CD4-positive, alpha-beta memory T cell (primary cell): ENCODE data around the gene BFAR. TPM values are rescaled to one million over a fixed set of nuclear protein-coding genes. Genes with fewer than 3 reads are reported as not detected.
"Not testable (repeated sequence)": the region's sequence is repeated elsewhere in the genome, so short reads cannot be mapped to it uniquely, and the experiment has no call there.

Experiments
- CTCF ChIA-PET: fragments of 350-600 bp; sonication (Branson Sonifier 250); formaldehyde crosslinking; loops from one replicate; lab custom pipeline; 2021; ENCODE audit warnings: inconsistent platforms; ENCODE audit not compliant: partially characterized antibody; lab: Charles Lee
- POLR2A ChIA-PET: fragments of 350-600 bp; sonication (Branson Sonifier 250); formaldehyde crosslinking; loops from one replicate; lab custom pipeline; 2021; ENCODE audit not compliant: partially characterized antibody; lab: Charles Lee
- DNase-seq, 5 donors: peaks; one replicate each; pipeline versions ENCODE4 v3.0.0 to v3.0.0-alpha.2; 2020 to 2022; ENCODE audit warnings: mixed read lengths in 1 of 5
- H3K27ac ChIP-seq: one replicate; pipeline ENCODE4 v1.7.0; 2013; ENCODE audit warnings: low read depth, low read length
- H3K27me3 ChIP-seq: 2 replicates; pipeline ENCODE4 v1.7.0; 2013; ENCODE audit warnings: mild to moderate bottlenecking, low read length, moderate library complexity; ENCODE audit not compliant: insufficient read depth
- H3K36me3 ChIP-seq: 2 replicates; pipeline ENCODE4 v1.7.0; 2013; ENCODE audit warnings: mild to moderate bottlenecking, low read length, moderate library complexity; ENCODE audit not compliant: insufficient read depth
- H3K4me1 ChIP-seq: 2 replicates; pipeline ENCODE4 v1.7.0; 2013; ENCODE audit warnings: mild to moderate bottlenecking, low read length, moderate library complexity; ENCODE audit not compliant: insufficient read depth
- H3K4me3 ChIP-seq, 2 donors: one replicate each; pipeline ENCODE4 v1.7.0; 2013; ENCODE audit warnings: low read length in 2 of 2, mild to moderate bottlenecking in 1 of 2
- H3K9me3 ChIP-seq, 2 donors: one replicate each; pipeline ENCODE4 v1.7.0; 2013; ENCODE audit warnings: low read length in 2 of 2, control low read depth in 1 of 2; ENCODE audit not compliant: control insufficient read depth in 1 of 2
- H3K27ac Mint-ChIP-seq, 7 donors: one replicate each; pipeline ENCODE4 v1.8.0; 2020 to 2021; ENCODE audit warnings: mixed read lengths in 7 of 7, mild to moderate bottlenecking in 6 of 7, inconsistent platforms in 3 of 7, moderate library complexity in 3 of 7
- H3K27me3 Mint-ChIP-seq, 2 donors: one replicate each; pipeline ENCODE4 v1.8.0; 2020 to 2021; ENCODE audit warnings: mixed read lengths in 2 of 2
- H3K36me3 Mint-ChIP-seq, 2 donors: one replicate each; pipeline ENCODE4 v1.8.0; 2020 to 2021; ENCODE audit warnings: mixed read lengths in 2 of 2, inconsistent platforms in 1 of 2, mild to moderate bottlenecking in 1 of 2
- H3K4me1 Mint-ChIP-seq, 4 donors: one replicate each; pipeline ENCODE4 v1.8.0; 2020 to 2021; ENCODE audit warnings: mixed read lengths in 4 of 4, mild to moderate bottlenecking in 1 of 4
- H3K4me3 Mint-ChIP-seq, 8 donors: one replicate each; pipeline ENCODE4 v1.8.0; 2020 to 2021; ENCODE audit warnings: mixed read lengths in 8 of 8, mild to moderate bottlenecking in 7 of 8, moderate library complexity in 6 of 8, inconsistent platforms in 3 of 8
- H3K9me3 Mint-ChIP-seq, 8 donors: one replicate each; pipeline ENCODE4 v1.8.0; 2020 to 2021; ENCODE audit warnings: mixed read lengths in 8 of 8, mild to moderate bottlenecking in 5 of 8, inconsistent platforms in 3 of 8, moderate library complexity in 1 of 8
- intact Hi-C: fragments of 100-400 bp; cut with micrococcal nuclease; formaldehyde crosslinking; loops from one replicate; pipeline ENCODE4 v1.15.1; 2023
- polyA plus RNA-seq, 2 donors: library from polyadenylated mRNA; unstranded; fragments of 300-500 nt; fragmentation: Illumina TruSeq; gene quantifications; one replicate each; pipeline ENCODE4 v1.2.3, GENCODE V29; 2021
- total RNA-seq, 2 experiments: library from RNA; stranded (reverse); gene quantifications; one replicate each; pipeline ENCODE4 v1.2.3, GENCODE V29; 2021

BFAR gene
- total and polyA plus RNA-seq, 4 experiments from 2014 or later: 31.2 to 79.6 (median 62.8) TPM

DNA sequence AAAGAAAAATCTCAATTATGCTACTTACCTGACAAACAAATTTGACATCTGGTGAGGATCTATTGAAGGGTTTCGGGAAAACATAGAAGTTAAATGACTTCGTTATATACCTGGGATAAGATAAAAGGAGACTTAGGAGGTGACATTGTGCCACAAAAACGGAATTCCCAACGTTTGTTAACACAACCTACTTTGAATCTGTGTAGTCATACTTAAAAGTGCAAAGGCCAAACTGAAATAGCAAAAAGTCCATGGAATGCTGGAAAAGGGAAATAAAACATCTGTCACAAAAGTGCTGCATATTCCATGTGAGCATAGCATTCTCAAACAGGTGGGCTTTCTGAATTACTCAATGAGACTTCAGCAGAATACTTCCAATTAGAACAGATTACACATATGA is 5.7 kb upstream of the BFAR start:
- peaks cover 37% of the 10 kb centered on the region for H3K4me1 ChIP-seq
- H3K36me3 ChIP-seq: peaks cover 4% of the 10 kb centered on the region
- peaks cover 18 to 44% (median 30%) of the 10 kb centered on the region in 4 donors for H3K4me1 Mint-ChIP-seq
- H3K27me3 Mint-ChIP-seq: no peaks in the 10 kb centered on the region
- no peak for DNase-seq
- ChIA-PET POLR2A (no interaction called here), CTCF (no interaction called here)
- no peaks in the 10 kb centered on the region for H3K9me3 ChIP-seq
- peak overlapping the region in 2 of 7 donors; percentile 46 to 50 for H3K27ac Mint-ChIP-seq
- intact Hi-C loops: no loop called here
- H3K27me3 ChIP-seq: no peaks in the 10 kb centered on the region
- no peak overlapping the region for H3K4me3 ChIP-seq
- H3K4me3 Mint-ChIP-seq: peak overlapping the region in 1 of 8 donors; percentile 7
- H3K27ac ChIP-seq: no peak overlapping the region
- peaks cover 32 to 52% of the 10 kb centered on the region in 2 donors for H3K36me3 Mint-ChIP-seq
- H3K9me3 Mint-ChIP-seq: peaks cover 0 to 3% (median 0%) of the 10 kb centered on the region in 8 donors

DNA sequence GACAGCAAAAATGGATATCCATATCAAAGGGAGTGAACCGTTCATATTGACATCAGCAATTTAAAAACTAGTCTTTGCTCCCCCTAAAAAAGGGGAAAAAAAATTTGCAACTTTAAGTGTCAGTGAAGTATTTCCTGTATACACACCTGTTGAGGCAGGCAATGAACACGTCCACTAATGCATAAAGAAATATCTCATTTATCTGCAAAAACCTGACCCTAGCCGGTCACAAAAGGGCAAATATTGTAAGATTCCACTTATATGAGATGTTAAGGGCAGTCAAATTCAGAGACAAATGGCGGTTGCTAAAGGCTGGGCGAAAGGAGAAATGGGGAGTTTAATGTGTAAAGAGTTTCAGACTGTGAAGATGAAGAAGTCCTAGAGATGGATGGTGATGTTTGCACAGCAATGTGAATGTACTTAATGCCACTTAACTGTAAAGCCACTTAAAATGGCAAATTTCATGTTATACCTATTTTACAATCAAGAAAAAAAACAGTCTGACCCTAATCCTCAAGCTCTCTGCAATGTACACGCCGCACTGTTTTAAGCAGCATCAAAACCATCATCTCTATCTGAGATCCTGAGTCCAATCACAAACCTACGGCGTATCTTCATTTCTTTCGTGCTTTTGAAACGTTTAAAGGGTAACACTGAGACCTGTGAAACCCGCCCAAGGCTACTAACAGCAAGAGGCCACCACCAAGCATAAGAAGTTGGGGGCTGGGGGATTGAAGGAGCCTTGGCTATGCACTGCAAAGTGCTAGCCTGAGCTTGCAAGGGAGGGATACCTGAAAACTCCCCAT is 3.7 kb upstream of the BFAR start:
- POLR2A ChIA-PET: interaction anchor here (1.5 to 1.6 kb wide), 3 partner anchors 13 to 42 kb away, joined by 3 to 5 read pairs (median 3); no protein-coding TSS in a partner anchor
- peak in 1 of 5 donors; percentile 23 for DNase-seq
- peaks cover 0 to 3% (median 0%) of the 10 kb centered on the region in 8 donors for H3K9me3 Mint-ChIP-seq
- H3K4me3 Mint-ChIP-seq: peak overlapping the region; percentile 80 to 97 (median 94)
- intact Hi-C loops: no loop called here
- CTCF ChIA-PET: interaction anchor here (1.5 kb wide), 1 partner anchor 709 kb away, joined by 3 read pairs; the partner anchor contains the start of gene ERCC4
- peaks cover 43% of the 10 kb centered on the region for H3K4me1 ChIP-seq
- H3K27me3 ChIP-seq: no peaks in the 10 kb centered on the region
- peaks cover 4% of the 10 kb centered on the region for H3K36me3 ChIP-seq
- peaks cover 20 to 57% (median 38%) of the 10 kb centered on the region in 4 donors for H3K4me1 Mint-ChIP-seq
- peaks cover 22 to 50% of the 10 kb centered on the region in 2 donors for H3K36me3 Mint-ChIP-seq
- H3K27ac ChIP-seq: peak overlapping the region; percentile 89
- H3K4me3 ChIP-seq: peak overlapping the region; percentile 71 to 81
- H3K9me3 ChIP-seq: no peaks in the 10 kb centered on the region
- peak overlapping the region; percentile 87 to 100 (median 98) for H3K27ac Mint-ChIP-seq
- no peaks in the 10 kb centered on the region for H3K27me3 Mint-ChIP-seq

- Histone ChIP-seq H3K36me3 (peaks cover under 1% of the 10 kb centered on the region), H3K27me3 (no peaks in the 10 kb centered on the region), H3K9me3 (no peaks in the 10 kb centered on the region), H3K4me1 (peaks cover 48% of the 10 kb centered on the region), H3K27ac (peak overlapping the region; percentile 89), H3K4me3 (peak overlapping the region; percentile 71 to 81)
- intact Hi-C loops: no loop called here
- CTCF ChIA-PET: interaction anchor here (1.5 kb wide), 1 partner anchor 710 kb away, joined by 3 read pairs; the partner anchor contains the start of gene ERCC4
- Mint-ChIP-seq H3K27me3 (no peaks in the 10 kb centered on the region), H3K9me3 (peaks cover 0 to 3% (median 0%) of the 10 kb centered on the region in 8 donors), H3K27ac (peak overlapping the region; percentile 87 to 100 (median 98)), H3K4me3 (peak overlapping the region; percentile 80 to 97 (median 94)), H3K4me1 (peaks cover 25 to 60% (median 43%) of the 10 kb centered on the region in 4 donors), H3K36me3 (peaks cover 17 to 46% of the 10 kb centered on the region in 2 donors)
- POLR2A ChIA-PET: interaction anchor here (1.0 to 1.6 kb wide), 4 partner anchors 12 to 63 kb away, joined by 3 to 5 read pairs (median 3); no protein-coding TSS in a partner anchor
- DNase-seq: peak in 1 of 5 donors; percentile 38
Measured at GRCh38 chr16:14629612-14629918, 3.2 kb upstream of the BFAR start.

- DNase-seq: peak; percentile 98
- H3K27ac ChIP-seq: peak within 1 kb of the TSS; percentile 89
- intact Hi-C loops: loop anchor here (1.0 to 10.0 kb wide), 3 partner anchors 345 to 705 kb away; partner anchors contain the start of genes ERCC4 and RRN3
- peaks cover 0 to 3% (median 0%) of the 10 kb centered on the region in 8 donors for H3K9me3 Mint-ChIP-seq
- no peaks in the 10 kb centered on the region for H3K36me3 ChIP-seq
- H3K27ac Mint-ChIP-seq: peak within 1 kb of the TSS; percentile 87 to 100 (median 99)
- H3K9me3 ChIP-seq: no peaks in the 10 kb centered on the region
- CTCF ChIA-PET: interaction anchor here (0.7 to 1.5 kb wide), 2 partner anchors 12 to 710 kb away, joined by 3 read pairs; partner anchors contain the start of gene ERCC4
- POLR2A ChIA-PET: interaction anchor here (0.7 to 1.6 kb wide), 7 partner anchors 12 to 710 kb away, joined by 3 to 9 read pairs (median 3); partner anchors contain the start of gene ERCC4
- H3K27me3 ChIP-seq: no peaks in the 10 kb centered on the region
- peaks cover 53% of the 10 kb centered on the region for H3K4me1 ChIP-seq
- peaks cover 17 to 43% of the 10 kb centered on the region in 2 donors for H3K36me3 Mint-ChIP-seq
- H3K4me3 ChIP-seq: peak within 1 kb of the TSS; percentile 71 to 81
- H3K27me3 Mint-ChIP-seq: no peaks in the 10 kb centered on the region
- peak within 1 kb of the TSS; percentile 80 to 99 (median 94) for H3K4me3 Mint-ChIP-seq
- H3K4me1 Mint-ChIP-seq: peaks cover 29 to 65% (median 47%) of the 10 kb centered on the region in 4 donors
Measured at GRCh38 chr16:14629919-14630619, 2.7 kb upstream of the BFAR start, which contains the start of gene PARN. TSS of gene PARN (minus strand) at chr16:14630260. CDS start at chr16:14630125, 135 bp downstream.

DNA sequence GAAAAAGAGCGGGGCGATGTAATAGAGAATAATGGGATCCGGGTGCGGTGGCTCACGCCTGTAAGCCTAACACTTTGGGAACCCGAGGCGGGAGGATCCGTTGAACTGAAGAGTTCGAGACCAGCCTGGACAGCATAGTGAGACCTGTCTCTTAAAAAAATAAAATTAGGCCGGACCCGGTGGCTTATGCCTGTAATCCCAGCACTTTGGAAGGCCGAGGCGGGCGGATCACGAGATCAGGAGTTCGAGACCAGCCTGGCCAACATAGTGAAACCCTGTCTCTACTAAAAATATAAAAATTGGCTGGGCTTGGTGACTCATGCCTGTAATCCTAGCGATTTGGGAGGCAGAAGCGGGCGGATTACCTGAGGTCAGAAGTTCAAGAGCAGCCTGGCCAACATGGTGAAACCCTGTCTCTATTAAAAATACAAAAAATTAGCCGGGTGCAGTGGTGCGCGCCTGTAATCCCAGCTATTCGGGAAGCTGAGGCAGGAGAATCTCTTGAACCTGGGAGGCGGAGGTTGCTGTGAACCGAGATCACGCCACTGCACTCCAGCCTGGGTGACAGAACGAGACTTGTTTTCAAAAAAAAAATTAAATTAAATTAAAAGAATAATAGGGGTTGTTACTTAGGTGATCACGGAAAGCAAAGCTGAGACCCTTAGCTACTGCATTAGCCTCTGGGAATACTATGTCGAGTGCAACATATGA is 2.0 kb upstream of the BFAR start:
- not testable (repeated sequence) for H3K9me3 Mint-ChIP-seq, H3K27me3 Mint-ChIP-seq, H3K9me3 ChIP-seq, DNase-seq, H3K27me3 ChIP-seq, H3K36me3 ChIP-seq
- H3K4me3 Mint-ChIP-seq: peak overlapping the region; percentile 80 to 99 (median 92)
- H3K27ac Mint-ChIP-seq: peak overlapping the region; percentile 87 to 100 (median 99)
- intact Hi-C loops: loop anchor here (1.0 to 10.0 kb wide), 3 partner anchors 345 to 706 kb away; partner anchors contain the start of genes ERCC4 and RRN3
- Histone ChIP-seq H3K4me3 (peak overlapping the region in 1 of 2 donors; percentile 71), H3K27ac (peak overlapping the region; percentile 89), H3K4me1 (peaks cover 60% of the 10 kb centered on the region)
- peaks cover 30 to 68% (median 51%) of the 10 kb centered on the region in 4 donors for H3K4me1 Mint-ChIP-seq
- ChIA-PET POLR2A (interaction anchor here (0.7 to 1.6 kb wide), 7 partner anchors 11 to 711 kb away, joined by 3 to 9 read pairs (median 3); partner anchors contain the start of gene ERCC4), CTCF (interaction anchor here (0.7 kb wide), 1 partner anchor 13 kb away, joined by 3 read pairs; no protein-coding TSS in a partner anchor)
- H3K36me3 Mint-ChIP-seq: peaks cover 11 to 43% of the 10 kb centered on the region in 2 donors

GRCh38 chr16:14634389-14634725 is 1.6 kb downstream of the BFAR start:
- POLR2A ChIA-PET: no interaction called here
- no peaks in the 10 kb centered on the region for H3K36me3 ChIP-seq
- Mint-ChIP-seq H3K36me3 (peaks cover 0 to 42% of the 10 kb centered on the region in 2 donors), H3K9me3 (peaks cover 0 to 3% (median 0%) of the 10 kb centered on the region in 8 donors), H3K27me3 (no peaks in the 10 kb centered on the region), H3K4me1 (peaks cover 32 to 69% (median 51%) of the 10 kb centered on the region in 4 donors), H3K4me3 (peak overlapping the region; percentile 99 to 100 (median 100)), H3K27ac (peak overlapping the region; percentile 87 to 100 (median 99))
- H3K27ac ChIP-seq: peak overlapping the region; percentile 83
- H3K9me3 ChIP-seq: no peaks in the 10 kb centered on the region
- DNase-seq: no peak
- peaks cover 51% of the 10 kb centered on the region for H3K4me1 ChIP-seq
- intact Hi-C loops: loop anchor here (10.0 kb wide), 2 partner anchors 460 to 710 kb away; partner anchors contain the start of genes ERCC4 and RRN3
- H3K27me3 ChIP-seq: no peaks in the 10 kb centered on the region
- peak overlapping the region; percentile 85 to 93 for H3K4me3 ChIP-seq
- CTCF ChIA-PET: no interaction called here
